DMS53 (cell line): Measurements from ENCODE around the gene UBXN4.
"Not testable (repeated sequence)": the region's sequence is repeated elsewhere in the genome, so short reads cannot be mapped to it uniquely, and the experiment has no call there.

Source experiments
- DNase-seq: peaks from one replicate; lab custom pipeline; 2025; lab: John Stamatoyannopoulos, UW

UBXN4 gene

DNA sequence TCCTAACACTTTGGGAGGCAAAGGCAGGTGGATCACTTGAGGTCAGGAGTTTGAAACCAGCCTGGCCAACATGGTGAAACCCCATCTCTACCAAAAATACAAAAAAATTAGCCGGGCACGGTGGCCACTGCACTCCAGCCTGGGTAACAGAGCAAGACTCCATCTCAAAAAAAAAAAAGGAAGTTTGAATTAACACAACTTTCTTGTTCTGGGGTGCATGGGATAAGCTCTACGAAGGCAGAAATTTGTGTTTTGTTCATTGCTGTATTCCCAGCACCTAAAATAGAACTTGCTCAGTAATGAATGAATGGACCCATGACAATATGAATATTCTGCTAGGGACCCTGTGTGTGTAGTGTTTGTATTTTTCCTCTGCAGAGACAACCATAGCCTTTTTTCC, 66.2 kb downstream of the UBXN4 start:
- not testable (repeated sequence) for DNase-seq

DNA sequence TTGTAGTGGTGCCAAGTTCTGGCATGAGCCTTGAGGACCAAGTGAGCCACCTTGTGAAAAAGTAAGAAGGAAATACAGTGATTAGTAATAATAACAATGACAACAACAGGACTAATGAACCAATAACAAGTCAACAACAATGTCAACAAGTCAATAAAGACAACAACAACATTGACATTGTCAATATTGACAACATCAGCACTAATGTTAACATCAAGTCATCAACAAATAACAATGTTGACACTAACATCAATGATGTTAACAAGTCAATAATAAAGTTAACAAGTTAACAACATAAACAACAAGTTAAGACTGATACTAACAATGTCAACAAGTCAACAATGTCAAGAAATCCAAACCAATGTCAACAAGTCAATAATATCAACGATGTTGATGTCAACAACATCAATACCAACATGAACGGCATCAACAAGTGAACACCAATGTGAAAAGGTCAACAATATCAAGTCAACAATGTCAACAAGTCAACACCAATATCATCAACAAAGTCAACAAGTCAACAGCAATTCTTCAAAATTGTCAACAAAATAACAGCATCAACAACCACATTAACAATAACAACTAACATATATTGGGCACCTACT, 71.4 kb downstream of the UBXN4 start:
- no peak for DNase-seq

DNA sequence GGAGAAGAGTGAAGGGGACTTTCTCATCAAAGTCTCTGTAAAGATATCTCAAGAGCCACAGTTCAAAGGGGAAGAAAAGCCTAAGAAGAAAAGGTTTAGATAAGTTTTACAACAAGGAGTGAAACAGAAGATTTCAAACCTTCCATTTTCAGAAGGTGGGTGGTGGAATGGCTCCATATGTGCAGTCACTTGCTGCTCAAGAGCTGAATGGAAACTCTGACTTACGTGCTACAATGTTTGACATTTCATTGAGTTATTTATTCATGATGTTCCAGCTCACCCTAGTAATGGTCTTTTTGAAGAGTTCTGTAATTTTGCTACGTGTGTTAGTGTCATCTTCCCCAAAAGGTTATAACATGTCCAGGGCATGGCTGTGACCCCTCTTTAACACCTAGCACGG, 73.6 kb downstream of the UBXN4 start:
- DNase-seq: no peak

DNA sequence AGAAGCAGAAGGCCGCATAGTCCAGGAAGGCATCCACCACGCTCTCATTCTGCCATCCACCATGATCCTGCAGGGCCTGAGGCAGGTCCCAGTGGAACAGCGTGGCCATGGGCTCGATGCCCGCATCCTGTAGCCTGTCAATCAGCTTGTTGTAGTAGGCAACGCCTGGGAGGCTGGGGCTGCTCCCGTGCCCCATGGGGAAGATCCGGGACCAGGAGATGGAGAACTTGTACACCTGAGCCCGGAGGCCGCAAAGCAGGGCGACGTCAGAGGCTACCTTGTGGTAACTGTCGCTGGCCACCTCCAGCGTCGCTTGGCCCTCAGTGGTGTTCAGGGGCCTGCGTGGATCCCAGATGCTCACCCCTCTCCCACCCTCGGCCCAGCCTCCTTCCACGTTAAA, 75.8 kb downstream of the UBXN4 start:
- DNase-seq: no peak

DNA sequence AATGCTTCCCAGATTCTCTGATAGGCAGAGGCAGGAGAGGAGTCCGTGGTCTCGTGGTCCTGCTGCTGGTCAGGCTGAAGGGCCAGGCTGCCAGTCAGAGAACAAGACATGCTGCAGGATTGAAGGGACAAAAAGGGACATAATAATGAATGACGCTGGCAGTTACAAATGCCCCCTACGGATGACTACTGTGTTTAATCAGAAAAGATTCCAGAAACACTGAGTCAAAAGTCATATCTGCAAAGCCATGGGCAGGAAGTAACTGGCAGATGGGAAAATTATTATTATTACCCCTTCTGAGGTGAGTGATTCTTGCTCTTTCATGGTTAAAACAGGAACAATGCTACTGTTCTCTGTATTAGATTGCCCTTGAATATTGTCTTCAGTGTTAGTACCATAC, 76.3 kb downstream of the UBXN4 start:
- no peak for DNase-seq

DNA sequence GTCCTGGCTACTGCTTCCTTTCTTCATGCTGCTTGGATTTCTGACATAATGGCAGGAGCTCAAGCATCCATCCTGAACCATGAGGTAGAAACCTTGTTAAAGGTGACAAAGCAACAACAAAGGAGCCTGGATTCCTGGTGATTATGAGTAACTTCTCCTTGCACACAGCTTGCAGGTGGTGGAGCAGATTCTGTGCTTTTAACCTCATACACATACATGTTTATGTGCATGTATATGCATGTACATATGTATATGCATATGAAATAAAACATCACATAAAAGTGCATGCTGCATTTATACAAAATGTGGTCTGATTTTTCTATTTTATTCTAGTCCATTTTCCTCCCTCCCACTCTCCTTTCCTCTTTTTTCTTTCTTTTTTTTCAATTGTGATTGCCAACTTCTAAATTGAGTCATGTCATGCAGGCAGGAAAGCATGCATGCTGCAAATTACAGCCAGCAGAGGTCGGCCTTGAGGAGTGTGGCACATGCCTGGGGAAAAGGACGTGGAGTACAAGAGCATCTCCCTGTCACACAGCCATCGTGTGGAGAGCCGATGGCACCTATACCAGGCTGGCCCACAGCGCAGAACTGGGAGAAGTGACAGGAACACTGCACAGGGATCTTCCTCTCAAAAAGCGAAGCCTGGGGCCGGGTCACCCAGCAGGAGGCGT, 77.4 kb downstream of the UBXN4 start:
- peak; percentile 26 for DNase-seq

DNA sequence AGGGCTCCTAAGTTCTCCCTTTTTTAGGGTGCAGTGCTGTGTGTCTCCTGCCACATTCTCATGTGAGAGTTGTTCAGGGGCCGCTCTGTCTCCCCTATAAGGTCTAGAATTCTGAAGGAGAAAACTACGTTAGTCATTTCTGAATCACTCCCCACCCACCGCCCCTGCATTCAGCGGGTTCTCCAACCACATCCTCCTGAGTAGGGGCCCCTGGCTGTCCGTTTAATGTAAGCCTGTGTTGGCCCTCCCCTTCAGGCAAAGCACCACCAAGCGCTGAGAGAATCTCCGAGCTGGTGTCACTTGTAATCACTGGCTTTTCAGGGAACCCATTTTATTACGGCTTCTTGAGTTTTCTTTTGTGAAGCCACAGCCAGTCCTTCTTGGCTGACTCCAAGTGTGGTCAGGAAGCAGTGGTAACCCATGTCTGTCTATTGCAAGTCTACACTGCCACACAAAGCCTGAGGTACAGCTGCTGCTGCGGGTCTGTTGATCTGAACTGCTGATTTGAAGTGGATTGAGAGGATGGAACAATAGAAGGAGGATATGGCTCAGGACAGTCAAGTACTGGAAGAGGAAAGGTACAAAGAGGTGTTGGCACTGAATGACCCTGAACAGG, 78.5 kb downstream of the UBXN4 start:
- peak; percentile 51 for DNase-seq

DNA sequence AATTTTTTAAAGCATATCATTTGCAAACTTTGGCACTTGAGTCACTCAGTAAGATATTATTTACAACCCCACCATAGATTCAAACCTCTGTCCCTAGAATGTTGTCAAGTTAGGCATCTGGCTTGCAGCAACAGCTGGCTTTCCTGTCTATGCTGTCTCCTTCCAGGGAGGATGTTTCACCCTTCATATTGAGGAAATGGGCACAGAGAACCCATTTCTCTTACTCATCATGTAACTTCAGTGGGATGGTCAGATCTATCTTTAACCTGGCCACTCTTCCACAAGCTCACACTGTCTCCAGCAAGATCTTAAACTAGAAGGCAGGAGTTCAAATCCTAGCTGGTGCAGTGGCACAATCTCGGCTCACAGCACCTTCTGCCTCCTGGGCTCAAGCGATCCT, 79.5 kb downstream of the UBXN4 start:
- DNase-seq: no peak

DNA sequence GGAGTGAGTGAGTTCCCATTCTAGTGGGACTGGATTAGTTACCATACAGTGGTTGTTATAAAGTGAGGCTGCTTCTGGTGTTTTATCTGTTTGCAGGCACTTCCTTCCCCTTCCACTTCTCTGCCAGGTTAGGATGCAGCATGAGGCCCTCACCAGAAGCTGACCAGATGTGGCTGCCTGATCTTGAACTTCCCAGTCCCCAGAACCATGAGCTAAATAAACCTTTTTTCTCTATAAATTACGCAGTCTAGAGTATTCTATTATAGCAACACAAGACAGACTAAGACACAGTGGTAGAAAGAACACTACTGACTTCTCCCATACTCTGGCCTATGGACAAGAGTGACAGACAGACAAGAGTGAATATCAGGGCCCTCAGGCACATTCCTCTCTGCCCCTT, 81.2 kb downstream of the UBXN4 start:
- no peak for DNase-seq

DNA sequence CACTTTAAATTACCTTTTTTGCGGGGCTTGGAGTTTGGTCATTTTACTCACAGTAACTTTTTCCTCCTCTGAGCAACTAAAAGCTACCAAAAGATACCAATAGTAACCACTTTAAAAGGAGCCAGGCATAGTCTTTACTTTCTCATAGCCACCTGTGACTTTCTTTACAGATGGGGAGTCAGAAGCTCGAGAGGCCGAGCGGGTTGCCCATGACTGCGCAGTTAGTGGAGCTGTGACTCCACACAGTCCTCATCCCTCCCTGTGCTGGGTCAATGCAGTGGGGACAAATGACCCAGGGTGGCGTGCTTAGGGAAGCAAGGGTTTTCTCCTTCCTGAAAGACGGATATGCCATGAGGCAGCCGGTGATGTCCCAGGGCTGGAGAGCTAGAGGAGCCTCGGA, 83.5 kb downstream of the UBXN4 start:
- no peak for DNase-seq

DNA sequence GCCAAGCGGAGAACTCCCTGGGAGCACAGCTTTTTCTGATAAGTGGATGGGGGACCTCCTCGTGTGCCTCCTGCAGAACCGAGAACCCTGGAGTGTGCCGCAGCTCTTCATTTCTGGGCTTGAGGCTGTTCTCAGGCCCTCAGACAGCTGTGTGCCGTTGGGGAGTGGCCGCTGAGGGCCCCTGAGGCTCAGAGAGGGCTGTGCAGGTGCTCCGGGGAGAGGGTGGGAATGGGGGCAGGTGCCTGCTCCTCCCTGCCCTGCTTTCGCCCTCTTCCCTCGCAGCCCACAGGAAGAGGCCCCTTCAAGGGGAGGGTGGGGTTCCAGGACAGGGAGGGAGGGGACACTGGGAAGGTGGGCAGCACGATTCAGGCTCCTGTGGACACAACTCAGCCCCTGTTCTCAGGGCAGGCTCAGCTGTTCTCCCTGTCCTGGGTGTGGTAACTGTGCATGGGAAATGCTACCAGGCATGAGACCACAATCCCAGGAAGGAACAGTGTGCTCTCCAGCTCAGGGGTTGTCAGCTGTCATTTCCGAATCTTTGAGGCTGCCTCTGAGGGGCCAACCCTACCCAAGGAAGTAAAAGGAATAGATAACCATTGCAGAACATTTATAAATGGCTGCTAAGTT, 84.0 kb downstream of the UBXN4 start:
- no peak for DNase-seq

DNA sequence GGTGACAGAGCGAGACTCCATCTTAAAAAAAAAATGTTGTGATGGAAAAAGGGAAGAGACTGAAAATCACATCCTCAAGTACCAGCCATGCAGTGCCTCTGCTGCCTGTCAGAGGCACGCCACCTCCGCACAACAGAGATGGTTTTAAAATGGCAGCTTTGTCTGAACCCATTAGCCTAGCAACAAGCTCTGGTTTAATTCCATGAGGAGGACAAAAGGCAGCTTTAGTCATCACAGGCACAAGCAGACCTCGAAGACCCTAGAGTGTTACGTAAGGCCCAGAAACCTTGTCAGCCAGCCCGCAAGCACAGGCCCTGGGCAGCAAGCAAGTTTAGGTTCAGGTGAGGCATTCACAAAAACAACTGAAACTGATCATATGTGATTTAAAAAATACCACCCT, 84.9 kb downstream of the UBXN4 start:
- DNase-seq: no peak

DNA sequence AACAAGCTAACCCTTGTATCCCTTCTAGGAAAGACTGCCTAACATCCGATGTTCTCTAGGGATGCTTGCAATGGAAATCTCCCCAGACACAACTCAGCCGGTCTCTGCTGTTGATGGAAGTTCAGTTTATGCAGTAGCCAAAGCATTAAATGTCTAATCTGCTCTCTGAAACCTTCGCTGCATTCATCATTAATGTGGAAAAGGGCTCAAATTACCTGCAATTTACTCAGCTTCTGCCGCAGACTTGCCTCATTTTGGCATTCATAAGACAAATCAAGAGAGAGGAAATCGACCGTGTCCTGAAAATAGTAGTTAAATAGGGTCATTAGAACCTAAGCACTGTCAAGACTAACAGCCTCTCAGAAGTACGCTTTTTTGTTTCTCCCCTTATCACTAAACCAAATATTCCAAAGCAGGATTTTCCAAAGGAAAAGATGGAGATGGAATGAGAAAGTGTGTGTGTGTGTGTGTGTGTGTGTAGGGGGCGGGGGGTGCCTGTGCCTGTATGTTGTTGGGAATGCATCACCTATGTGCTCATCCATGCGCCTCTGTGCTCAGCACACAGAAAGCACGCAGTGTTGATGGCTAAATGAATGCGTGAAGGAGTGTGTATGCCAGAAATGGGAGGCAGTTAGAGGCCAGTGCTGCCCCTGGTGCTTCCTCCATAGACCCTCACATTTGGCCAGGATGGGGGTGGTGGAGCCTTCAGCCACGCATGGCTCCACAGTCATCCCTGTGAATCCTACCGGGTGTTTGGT, 87.9 kb downstream of the UBXN4 start:
- DNase-seq: no peak

DNA sequence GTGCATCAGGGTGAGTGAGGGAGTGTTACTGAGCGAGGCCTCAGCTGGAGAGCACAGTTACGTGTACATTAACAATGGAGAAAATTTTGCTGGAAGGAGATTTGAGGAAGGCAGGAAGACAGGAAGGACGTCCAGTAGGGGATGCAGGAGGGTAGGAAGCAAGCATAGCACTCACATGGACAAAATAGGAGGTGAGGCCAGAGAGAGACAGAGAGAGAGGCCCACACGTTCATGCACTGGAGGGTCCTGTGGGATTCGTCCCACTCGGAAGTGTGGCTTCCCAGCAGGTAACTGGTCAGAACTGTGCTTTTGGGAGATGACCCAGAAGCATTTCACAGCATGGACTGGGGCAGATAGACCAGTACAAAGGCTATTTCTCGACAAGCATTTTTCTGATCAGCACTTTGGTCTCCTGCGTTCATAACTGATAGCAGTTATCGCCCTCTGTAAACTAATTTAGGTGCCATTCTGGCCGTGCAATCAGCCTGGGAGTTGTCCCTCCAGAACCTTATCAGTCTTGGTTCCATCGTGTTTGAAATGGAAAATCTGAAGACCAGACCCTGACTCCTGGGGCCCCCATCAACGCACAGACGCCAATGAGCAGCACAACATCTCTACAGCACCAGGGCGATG, 89.6 kb downstream of the UBXN4 start:
- DNase-seq: no peak

DNA sequence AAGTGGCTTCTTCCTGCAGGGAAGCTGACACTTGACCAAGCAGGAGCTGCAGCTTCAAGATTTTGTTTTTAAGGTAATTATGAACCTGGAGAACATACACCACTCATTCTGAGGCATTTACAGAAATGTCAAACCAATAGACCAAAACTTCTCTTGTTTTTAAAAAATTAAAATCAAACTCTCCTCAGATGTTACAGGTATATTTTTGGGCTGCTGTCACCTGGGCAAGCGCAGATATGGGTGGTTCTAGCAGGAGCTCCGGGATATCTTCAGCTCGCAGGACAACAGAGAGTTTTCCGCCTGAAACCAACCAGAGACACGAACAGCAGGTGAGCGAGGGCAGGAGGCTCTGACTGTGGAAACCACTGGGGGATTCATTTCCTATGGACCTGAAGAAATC, 91.2 kb downstream of the UBXN4 start:
- no peak for DNase-seq
